Astrocyte of the cerebellum (primary cell): ENCODE data around the gene ARHGAP22.

Experiments used
- DNase-seq: peaks from one replicate; pipeline ENCODE4 v3.0.0-alpha.2; 2011; ENCODE audit warnings: low read depth
- H3K4me3 ChIP-seq: 2 replicates; pipeline ENCODE4 v1.5.1; 2011; ENCODE audit warnings: mild to moderate bottlenecking, low read depth, low read length, moderate library complexity
- CTCF ChIP-seq: IDR thresholded peaks from 2 replicates; pipeline ENCODE4 v1.5.1; 2012; ENCODE audit warnings: low read length, low read depth, moderate library complexity, mild to moderate bottlenecking; ENCODE audit errors: missing control alignments
- in situ Hi-C: cut with HindIII; loops from 2 replicates; pipeline ENCODE4 v1.10.0; 2017; ENCODE audit warnings: low sequenced_read_pairs

The ARHGAP22 gene

GRCh38 chr10:48523820-48524758 is 80.8 kb downstream of the ARHGAP22 start:
- in situ Hi-C loops = no loop called here
- peak overlapping the region; percentile 59 for H3K4me3 ChIP-seq
- peak; percentile 56 for TF ChIP-seq CTCF
- no peak for DNase-seq

GRCh38 chr10:48523212-48523819 is 81.6 kb downstream of the ARHGAP22 start:
- TF ChIP-seq CTCF = no peak
- peak; percentile 98 for DNase-seq
- in situ Hi-C loops = no loop called here
- H3K4me3 ChIP-seq = peak overlapping the region; percentile 59

- in situ Hi-C loops = no loop called here
- H3K4me3 ChIP-seq = no peak overlapping the region
- no peak for TF ChIP-seq CTCF
- DNase-seq = no peak
Measured at GRCh38 chr10:48522011-48522765, 82.7 kb downstream of the ARHGAP22 start.

- TF ChIP-seq CTCF = no peak
- in situ Hi-C loops = no loop called here
- no peak for DNase-seq
- no peak overlapping the region for H3K4me3 ChIP-seq
Measured at GRCh38 chr10:48520594-48520993, 84.3 kb downstream of the ARHGAP22 start.

GRCh38 chr10:48520184-48520506 is 84.7 kb downstream of the ARHGAP22 start:
- in situ Hi-C loops = no loop called here
- no peak overlapping the region for H3K4me3 ChIP-seq
- DNase-seq = no peak
- no peak for TF ChIP-seq CTCF

GRCh38 chr10:48519481-48520183 is 85.2 kb downstream of the ARHGAP22 start:
- TF ChIP-seq CTCF = no peak
- H3K4me3 ChIP-seq = no peak overlapping the region
- in situ Hi-C loops = no loop called here
- DNase-seq = no peak
